CD4-positive, alpha-beta T cell treated with Interleukin-2 at 100 ng/mL for 4 hours (primary cell): ENCODE measurements around the gene MRPL16.
"Not testable (repeated sequence)": the region's sequence is repeated elsewhere in the genome, so short reads cannot be mapped to it uniquely, and the experiment has no call there.

ENCODE experiments used
- DNase-seq: peaks from one replicate; pipeline ENCODE4 v3.0.0-alpha.2; 2020; ENCODE audit warnings: low spot score

MRPL16 gene

DNA sequence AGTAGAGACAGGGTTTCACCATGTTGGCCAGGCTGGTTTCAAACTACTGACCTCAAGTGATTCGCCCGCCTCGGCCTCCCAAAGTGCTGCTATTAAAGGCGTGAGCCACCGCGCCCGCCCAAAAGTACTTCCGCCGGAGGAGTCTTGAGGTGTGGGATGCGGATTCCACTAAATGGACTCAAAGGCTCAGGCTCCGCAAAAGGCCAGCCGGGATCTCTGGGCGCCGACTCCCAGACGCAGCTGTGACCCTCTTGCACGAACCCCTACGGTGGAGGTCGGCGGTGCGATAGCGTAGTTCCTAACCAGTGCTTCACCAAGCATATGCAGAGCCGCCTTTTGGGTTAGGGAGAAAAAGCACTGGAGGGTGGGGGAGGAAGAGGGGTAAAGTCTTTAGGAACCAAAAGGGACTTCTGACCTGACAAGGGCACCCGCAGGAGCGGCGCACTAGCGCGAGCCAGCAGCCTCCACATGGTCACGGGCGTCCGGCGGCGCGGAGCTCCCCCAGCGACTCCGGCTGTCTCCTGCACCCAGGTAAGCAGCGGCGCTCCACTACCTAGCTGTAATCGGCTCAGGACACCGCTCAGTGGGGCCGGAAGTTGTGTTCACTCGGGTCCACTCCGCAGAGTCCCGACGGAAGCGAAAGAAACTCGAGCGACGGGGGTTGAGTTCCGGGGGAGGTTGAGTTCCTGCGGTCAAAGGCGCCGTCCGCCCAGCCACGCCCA is at the start of gene MRPL16:
Gene MRPL16, minus strand, starts transcription at position 590 of the 722 bp plus-strand sequence. Its CDS starts 120 bp downstream, at position 470.
- DNase-seq: peak; percentile 92

DNA sequence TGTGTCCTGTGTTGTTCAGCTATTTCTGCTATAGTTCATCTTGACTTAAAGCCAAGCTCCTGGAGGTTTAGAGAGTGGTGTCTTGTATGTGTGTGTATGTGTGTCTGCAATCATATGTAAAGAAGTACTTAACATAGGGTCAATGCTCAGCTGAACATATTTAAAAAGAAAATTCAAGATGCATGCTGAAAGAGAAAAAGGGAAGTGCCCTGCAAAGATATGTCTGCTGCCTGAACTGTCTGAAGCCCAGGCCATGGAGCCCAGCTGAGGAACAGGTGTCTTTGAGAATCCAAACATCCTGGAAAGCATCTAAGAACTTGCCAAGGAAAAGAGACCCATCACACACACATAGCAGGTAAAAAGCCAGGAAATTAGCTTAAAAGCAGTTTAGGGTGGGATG is 49.1 kb upstream of the MRPL16 start:
- no peak for DNase-seq

DNA sequence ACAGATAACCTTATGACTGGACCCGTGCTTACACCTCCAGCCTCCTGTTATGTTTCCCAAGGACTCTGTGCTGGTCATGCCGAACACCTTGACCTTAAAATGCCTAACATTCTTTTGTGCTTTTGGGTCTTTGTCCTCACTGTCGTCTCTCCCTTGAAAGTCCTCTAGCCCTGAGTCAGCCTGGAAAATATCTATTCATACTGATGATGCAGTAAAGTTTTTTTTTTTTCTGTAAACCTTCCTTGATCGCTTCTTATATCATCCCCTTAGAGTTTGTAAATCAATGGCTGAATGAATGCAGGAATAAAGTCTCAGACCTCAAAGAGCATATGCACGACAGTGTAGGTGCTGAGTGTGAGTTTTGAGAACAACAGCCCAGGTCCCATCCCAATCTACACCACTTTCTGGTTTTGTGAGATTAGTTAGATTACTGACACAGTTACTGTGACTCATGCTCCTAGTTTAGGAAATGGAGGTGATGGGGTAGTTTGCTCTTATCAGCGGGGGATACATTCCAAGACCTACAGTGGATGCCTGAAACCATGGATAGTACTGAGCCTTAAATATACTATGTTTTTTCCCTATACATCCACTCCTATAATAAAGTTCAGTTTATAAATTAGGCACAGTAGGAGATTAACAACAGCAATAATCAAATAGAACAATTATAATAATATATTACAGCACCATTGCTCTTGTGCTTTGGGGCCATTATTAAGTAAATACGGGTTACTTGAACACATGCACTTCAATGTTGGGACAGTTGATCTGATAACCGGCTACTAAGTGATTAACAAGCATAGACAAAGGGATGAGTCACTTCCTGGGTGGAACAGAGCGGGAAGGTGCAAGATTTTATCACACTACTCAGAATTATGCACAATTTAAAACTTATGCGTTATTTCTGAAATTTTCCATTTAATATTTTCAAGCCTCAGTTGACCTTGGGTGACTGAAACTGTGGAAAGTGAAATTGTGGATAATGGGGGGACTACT is 47.2 kb upstream of the MRPL16 start:
- peak; percentile 66 for DNase-seq

DNA sequence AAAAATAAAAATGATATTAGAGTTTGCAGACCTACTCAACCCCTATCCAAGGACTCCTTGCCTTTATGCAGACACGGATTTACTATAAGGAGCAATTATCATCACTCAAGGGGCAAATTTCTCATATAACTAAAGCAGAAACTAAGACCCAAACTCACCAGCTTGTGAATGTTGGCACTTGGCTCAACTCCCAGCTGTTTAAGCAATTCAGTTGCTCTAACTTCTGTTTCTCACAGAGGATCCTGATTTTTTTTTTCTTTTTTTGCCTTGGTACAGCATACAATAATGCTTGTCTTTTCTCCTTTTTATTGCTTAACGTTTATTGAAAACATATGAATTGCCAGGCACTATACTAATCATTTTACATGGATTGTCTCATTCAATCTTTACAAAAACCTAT is 44.3 kb upstream of the MRPL16 start:
- no peak for DNase-seq

DNA sequence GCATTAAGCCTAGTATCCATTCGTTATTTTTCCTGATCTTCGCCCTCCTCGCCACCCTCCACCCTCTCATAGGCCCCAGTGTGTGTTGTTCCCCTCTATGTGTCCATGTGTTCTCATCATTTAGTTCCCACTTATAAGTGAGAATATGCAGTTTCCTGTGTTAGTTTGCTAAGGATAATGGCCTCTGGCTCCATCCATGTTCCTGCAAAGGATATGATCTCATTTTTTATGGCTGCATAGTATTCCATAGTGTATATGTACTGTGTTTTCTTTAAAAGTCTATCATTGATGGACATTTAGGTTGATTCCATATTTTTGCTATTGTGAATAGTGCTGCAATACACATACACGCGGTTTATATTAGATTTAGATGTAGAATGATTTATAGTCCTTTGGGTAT is 40.8 kb upstream of the MRPL16 start:
- not testable (repeated sequence) for DNase-seq

DNA sequence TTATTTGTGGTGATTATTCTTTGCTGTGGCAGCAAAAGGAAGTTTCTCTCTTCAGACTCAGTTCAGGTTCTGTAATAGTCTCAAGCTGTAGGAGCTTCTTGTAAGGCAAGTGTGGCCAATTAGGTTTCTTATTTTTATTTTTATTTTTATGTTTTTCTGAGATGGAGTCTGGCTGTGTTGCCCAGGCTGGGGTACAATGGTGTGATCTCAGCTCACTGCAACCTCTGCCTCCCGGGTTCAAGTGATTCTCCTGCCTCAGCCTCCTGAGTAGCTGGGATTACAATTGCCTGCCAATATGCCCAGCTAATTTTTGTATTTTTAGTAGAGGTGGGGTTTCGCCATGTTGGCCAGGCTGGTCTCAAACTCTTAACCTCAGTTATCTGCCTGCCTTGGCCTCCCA is 39.0 kb upstream of the MRPL16 start:
- not testable (repeated sequence) for DNase-seq

DNA sequence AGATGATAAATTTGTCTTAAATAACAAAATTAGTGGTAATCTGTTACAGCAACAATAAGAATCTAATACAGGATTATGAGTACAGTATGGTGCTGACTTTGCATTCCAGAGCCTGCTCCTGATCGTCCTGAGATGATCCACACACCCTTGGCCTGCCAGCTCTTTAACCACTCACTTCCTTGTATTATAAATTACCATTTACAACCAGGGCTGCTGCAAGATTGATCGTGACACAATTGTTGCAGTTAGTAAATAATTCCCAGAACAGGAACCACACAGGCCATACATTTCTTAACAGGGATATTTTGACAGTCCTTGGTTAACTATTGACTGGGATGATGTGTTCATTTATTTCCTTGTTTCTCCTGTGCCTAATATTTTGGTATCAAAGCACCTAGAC is 38.6 kb upstream of the MRPL16 start:
- no peak for DNase-seq

DNA sequence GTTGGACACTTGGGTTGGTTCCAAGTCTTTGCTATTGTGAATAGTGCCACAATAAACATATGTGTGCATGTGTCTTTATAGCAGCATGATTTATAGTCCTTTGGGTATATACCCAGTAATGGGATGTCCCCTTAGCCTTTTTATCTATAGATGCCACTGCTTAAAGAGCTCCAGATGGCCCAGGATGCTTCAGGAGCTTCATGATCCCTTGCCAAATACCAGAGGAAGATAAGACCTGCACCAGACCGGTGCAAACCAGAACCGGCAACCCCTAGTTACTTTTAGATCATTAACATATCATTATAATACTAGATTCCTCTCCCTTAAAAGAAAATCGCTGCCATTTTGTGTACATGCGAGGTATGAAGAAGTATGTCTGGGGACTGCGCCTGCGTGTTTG is 37.9 kb upstream of the MRPL16 start:
- not testable (repeated sequence) for DNase-seq

DNA sequence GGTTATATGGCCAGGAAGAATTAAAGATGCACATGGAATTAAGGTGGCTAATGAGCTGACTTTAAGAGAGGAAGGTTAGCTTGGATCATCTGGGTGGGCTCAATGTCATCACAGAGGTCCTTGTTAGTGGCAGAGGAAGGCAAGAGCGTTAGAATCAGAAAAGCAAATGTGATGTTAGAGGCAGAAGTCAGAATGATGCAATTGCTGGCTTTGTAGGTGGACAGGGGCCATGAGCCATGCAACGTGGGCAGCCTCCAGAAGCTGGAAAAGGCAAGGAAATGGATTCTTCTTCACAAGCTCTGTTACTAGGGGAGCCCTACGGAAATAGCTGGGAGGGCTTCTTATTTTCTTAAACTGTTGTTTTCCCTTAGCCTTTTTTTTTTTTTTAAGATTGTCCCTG is 37.0 kb upstream of the MRPL16 start:
- no peak for DNase-seq

DNA sequence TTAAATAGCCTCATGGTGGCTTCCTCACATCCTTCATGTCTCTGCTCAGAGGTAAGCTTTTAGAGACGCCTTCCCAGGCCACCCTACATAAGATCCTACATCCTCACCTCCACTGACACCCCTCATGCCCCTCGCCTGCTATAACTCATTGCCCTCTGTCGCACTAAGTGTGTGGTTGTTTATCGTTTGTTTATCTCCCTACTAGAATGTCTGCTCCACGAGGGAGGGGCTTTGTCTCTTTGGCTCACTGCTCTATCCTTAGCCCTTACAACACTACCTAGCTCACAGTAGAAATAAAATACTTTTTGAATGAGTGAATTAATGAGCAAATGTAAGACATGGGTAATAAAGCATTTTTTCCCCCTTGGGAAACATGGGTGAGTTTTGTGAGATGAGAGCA is 36.0 kb upstream of the MRPL16 start:
- DNase-seq: no peak

DNA sequence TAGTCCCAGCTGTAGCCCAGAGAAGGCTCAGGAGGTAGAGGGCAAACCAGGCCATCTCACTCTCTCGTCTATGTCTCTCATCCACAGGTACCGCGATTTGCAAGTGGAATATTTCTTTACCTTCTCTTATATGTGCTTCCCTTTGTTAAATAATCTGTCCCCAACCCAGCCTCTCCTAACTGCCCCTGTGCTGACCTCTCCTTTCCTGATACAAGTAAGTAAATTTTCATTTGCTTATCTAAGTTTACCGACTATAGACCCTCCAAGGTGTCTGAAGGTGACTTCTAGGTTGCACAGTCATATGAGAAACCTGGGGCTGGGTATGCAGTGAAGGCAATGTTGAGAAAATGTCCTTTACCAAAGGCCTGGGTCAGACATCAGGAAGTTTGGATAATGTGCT is 34.8 kb upstream of the MRPL16 start, which contains the start of gene CBLIF:
Gene CBLIF, minus strand, starts transcription at position 101 of the 400 bp plus-strand sequence. Its CDS starts 46 bp downstream, at position 55.
- no peak for DNase-seq

DNA sequence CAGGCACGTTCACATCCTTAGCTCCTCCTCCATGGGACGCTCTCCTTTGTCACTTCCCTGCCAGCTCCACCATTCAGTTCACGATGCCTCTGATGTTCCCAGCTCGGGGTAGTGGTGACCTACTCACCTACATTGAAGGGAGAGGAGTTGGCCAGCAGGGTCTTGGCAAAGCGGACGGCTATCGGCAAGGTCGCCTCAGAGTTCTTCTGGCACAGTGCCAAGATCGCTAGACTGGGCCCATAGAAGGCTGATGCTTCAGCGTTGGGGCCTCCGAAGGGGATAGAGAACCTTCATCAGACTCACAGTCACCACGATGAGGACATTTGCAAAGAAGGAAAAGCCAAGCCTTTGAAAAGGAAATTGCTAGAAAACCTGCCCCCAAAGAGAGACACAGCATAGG is 31.7 kb upstream of the MRPL16 start:
- DNase-seq: no peak

DNA sequence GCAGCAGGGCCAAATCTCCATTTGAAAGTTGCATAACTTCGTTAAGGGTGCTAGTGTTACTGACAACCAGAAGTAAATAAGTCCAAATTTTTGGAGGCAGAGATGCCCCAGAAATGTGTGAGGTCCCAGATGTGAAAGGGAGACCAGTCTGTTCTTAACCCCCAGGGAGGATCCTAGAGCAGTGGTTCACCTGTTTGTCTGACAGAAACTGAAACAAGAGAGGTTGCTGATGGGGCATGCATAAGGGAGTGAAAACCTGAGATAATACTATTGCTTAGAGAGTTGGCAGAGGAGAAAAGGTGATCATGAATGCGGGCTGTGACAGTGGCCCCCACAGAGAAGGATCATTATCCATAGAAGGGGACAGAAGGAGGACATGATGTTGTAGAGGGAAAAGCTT is 30.9 kb upstream of the MRPL16 start:
- DNase-seq: no peak

DNA sequence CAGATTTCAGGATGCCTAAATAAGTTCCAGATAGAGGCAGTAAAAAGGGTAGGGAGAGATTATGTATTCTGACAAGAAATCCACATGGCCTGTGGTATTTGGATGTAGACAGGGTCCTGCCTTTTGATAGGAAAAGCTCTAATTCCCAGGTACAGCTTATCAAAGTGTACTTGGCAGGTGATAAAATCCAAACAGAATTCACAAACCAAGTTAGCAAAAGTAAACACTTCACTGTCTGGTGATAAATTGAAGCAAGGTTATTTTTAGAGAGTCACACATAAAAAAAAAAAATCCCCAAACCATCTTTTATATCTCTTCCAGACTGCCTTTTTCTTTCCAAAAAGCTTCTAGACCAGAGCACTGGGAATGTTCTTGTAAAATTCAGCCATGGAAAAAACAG is 29.0 kb upstream of the MRPL16 start:
- DNase-seq: no peak

DNA sequence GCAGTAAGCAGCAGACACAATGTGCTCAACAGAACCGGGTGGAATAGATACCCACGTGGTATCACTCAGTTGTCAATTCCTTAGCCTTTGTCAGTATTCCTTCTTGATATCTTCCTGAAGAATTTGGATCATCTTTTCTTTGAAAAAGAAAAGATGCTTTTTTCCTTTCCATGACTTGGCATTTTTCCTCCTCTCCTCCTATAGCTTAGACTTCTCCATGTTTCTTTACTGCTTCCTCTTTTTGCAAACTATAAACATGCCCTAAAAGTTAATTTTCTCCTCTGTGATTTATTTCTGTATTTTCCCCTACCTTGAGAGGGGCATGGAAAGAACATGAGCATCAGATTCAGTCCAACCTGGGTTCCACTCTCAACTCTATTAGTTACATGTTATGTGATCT is 23.0 kb upstream of the MRPL16 start:
- DNase-seq: no peak

DNA sequence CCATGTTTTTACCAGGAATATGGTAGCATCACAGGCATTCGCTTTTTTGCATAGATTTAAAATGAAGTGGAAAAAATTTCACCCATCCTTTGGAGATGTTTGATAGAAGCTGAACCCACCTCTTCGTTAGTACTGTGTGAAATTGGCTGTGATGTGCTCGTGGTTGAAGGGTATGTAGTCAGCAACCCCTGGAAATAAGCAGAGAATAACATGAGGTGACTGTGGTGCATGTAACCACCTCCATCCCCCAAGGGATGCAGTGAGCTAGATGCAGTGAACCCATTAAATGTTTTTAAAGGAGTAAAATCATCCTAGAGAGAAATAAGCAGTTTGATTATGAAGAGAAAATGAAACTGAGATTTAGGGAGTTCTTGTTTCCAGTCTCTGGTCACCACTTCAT is 18.8 kb upstream of the MRPL16 start:
- DNase-seq: no peak

DNA sequence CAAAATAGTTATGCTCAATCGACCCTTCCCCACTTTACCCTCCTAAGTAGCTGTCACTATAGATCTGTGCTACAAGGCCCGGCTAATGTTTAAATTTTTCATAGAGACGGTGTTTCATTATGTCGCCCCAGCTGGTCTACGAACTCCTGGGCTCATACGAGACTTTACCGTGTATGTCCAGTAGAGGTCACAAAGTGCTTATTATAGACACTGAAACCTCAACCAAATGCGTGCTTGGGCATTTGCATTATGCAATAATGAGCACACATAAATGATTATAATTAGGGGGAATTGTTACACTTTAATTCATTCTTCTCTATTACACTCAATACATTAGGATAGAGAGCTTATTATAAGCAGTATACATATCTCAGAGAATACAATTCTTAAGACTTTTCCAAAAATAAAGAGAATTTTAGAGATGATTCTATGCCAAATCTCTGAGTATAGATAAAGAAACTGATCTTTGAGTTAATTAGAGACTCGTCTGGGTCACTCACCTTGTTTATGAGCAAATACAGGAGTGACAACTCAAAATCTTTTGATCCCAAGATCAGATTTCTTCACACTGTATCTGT is 12.5 kb upstream of the MRPL16 start:
- peak; percentile 61 for DNase-seq

DNA sequence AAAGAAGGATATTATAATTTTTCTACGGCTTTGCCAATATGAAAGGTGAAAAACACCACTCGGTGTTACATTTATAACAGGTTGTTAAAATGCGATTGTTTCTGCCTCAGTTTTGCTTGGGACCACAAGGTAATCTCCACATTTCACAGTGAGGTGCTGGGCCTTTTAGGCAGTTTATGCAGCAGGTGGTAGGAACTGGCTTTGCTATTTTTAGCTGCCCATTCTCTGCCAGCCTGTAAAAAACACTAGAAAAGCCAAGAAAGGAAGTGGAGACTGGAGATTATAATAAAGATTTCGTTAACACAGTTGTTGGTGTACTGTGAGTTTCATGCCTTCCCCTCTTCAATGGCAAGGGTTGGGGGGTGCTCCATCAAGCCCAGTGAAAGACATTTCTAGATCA is 8.0 kb upstream of the MRPL16 start:
- no peak for DNase-seq

DNA sequence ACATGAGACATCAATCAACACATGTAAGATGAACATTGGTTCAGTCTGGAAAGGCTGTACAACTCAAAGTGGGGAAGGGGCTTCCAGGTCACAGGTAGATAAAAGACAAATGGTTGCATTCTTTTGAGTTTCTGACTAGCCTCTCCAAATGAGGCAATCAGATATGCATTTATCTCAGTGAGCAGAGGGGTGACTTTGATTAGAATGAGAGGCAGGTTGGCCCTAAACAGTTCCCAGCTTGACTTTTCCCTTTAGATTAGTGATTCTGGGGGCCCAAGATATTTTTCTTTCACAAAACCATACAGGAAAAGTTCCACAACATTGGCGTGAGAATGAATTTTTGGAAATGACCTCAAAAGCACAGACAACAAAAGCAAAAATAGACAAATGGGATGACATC is 5.9 kb upstream of the MRPL16 start:
- not testable (repeated sequence) for DNase-seq

DNA sequence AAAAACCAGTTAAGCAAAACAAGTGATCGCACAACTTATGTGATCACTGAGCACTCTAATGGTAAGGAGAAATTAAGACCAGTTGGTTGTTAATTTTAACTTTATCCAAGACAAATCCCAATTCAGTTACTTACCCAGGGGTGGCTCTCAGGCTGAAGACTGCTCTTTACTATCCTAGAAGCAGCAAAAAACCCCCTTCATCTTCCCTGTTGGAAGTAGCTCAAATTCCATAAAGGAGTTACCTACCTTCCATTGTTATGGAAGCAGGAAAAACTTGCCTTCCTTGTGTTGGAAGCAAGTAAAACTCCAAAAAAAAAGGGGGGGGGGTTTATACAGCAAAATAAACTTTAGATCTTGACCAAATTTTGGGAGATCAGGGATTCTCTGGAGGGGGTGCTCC is 5.2 kb upstream of the MRPL16 start:
- no peak for DNase-seq

DNA sequence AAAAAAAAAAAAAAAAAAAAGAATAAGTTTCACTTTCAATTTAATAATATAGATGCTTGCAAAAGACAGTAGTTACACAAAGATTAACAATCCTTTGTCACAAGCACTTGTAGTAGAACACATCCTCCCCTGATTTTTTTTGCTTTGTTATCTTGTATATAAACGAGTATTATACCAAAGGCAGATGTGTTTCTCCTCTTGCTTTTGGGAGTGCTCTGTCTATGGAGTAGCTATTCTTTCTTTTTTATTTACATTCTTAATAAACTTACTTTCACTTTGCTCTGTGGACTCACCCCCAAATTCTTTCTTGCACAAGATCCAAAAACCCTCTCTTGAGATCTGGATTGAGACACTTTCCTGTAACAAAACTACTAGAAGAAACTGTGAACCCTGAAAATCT is 3.4 kb upstream of the MRPL16 start:
- no peak for DNase-seq

DNA sequence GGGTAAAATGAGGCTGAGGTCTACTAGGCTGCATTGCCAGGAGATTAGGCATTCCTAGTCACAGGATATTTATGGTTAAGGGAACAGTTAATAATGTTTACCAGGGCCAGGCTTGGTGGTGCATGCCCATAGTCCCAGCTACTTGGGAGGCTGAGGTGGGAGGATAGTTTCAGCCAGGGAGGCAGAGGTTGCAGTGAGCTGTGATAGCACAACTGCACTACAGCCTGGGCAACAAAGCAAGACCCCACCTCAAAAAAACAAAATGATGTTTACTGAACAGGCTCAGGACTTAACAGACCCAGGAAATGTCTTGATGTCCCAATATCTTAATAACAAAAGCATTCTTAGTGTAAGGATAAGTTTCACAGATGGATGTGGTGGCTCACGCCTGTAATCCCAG is 2.8 kb upstream of the MRPL16 start:
- DNase-seq: no peak

DNA sequence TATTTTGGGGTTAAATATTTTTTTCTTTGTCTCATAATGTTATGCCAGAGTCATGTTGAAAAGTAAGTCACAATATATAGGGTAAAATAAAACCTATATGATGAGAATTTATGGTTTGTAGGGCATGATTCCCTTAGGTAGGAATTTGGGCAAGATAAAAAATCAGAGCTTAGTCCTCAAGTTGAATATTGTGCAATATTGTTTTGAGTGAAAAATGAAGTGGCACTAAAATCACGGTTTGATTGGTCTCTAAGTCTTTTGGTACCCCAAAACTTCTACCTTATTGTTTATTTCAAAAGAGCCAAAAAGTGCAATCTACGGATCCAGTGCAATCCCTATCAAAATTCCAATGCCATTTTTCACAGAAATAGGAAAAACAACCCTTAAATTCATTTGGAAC is 1.6 kb upstream of the MRPL16 start:
- DNase-seq: no peak
